MCF 10A (cell line): ENCODE measurements around the gene MKRN2. TPM values are rescaled to one million over a fixed set of nuclear protein-coding genes. Genes with fewer than 3 reads are reported as not detected.
"Not testable (repeated sequence)": the region's sequence is repeated elsewhere in the genome, so short reads cannot be mapped to it uniquely, and the experiment has no call there.

ENCODE experiments used
- BruUV-seq: library from RNA; stranded (reverse); fragments of 400-500 nt; replicated peaks from 2 replicates; lab custom pipeline; 2021; lab: Mats Ljungman, UMichigan
- CTCF ChIA-PET: fragments of 300-600 bp; sonication (Branson Sonifier 250); formaldehyde crosslinking; extraction: SDS; loops from one replicate; lab custom pipeline; 2021; ENCODE audit warnings: antibody characterized with exemption, inconsistent platforms; lab: Yijun Ruan, JAX
- POLR2A ChIA-PET: fragments of 300-600, 350-650 bp; sonication (Branson Sonifier 250); formaldehyde crosslinking; extraction: SDS; loops from one replicate; lab custom pipeline; 2020; ENCODE audit warnings: antibody characterized with exemption, inconsistent platforms; lab: Yijun Ruan, JAX
- DNase-seq: peaks from one replicate; pipeline ENCODE4 v3.0.0-alpha.2; 2018; ENCODE audit not compliant: unreplicated experiment
- H3K27ac Mint-ChIP-seq: one replicate; pipeline ENCODE4 v1.8.0; 2022; ENCODE audit warnings: mild to moderate bottlenecking, low read depth, mixed read lengths; ENCODE audit not compliant: unreplicated experiment
- H3K27me3 Mint-ChIP-seq: one replicate; pipeline ENCODE4 v1.8.0; 2022; ENCODE audit warnings: mixed read lengths; ENCODE audit not compliant: insufficient read depth, unreplicated experiment
- H3K36me3 Mint-ChIP-seq: one replicate; pipeline ENCODE4 v1.8.0; 2022; ENCODE audit warnings: mild to moderate bottlenecking, moderate library complexity, mixed read lengths; ENCODE audit not compliant: insufficient read depth, unreplicated experiment
- H3K4me1 Mint-ChIP-seq: one replicate; pipeline ENCODE4 v1.8.0; 2022; ENCODE audit warnings: mixed read lengths; ENCODE audit not compliant: insufficient read depth, unreplicated experiment
- H3K4me3 Mint-ChIP-seq: one replicate; pipeline ENCODE4 v1.8.0; 2022; ENCODE audit warnings: mild to moderate bottlenecking, moderate library complexity, mixed read lengths; ENCODE audit not compliant: unreplicated experiment
- H3K9me3 Mint-ChIP-seq: one replicate; pipeline ENCODE4 v1.8.0; 2022; ENCODE audit warnings: mixed read lengths; ENCODE audit not compliant: unreplicated experiment
- CTCF ChIP-seq: fragments of 200-600 bp; IDR thresholded peaks from one replicate; pipeline ENCODE4 v1.8.0; 2022; ENCODE audit warnings: antibody characterized with exemption, mild to moderate bottlenecking; ENCODE audit not compliant: unreplicated experiment
- intact Hi-C: fragments of 100-400 bp; cut with micrococcal nuclease; formaldehyde crosslinking; loops from 2 replicates; pipeline ENCODE4 v1.14.1; 2022
- total RNA-seq: library from RNA; stranded (reverse); gene quantifications from 2 replicates; pipeline ENCODE4 v1.2.3, GENCODE V29; 2022

MKRN2 gene
- total RNA-seq, 1 experiment from 2014 or later: 25.6 TPM

GRCh38 chr3:12628813-12629212 lies 71.9 kb downstream of the MKRN2 start:
- ChIA-PET POLR2A (interaction anchor here (0.9 to 1.3 kb wide), 2 partner anchors 35 to 44 kb away, joined by 3 to 4 read pairs; partner anchors contain the start of gene RAF1), CTCF (interaction anchor here (0.5 to 1.0 kb wide), 2 partner anchors 70 to 91 kb away, joined by 3 read pairs; no protein-coding TSS in a partner anchor)
- no peak overlapping the region for H3K4me3 Mint-ChIP-seq
- no peak for TF ChIP-seq CTCF
- no peak for DNase-seq
- BruUV-seq: no TSS peak
- no peaks in the 10 kb centered on the region for H3K27me3 Mint-ChIP-seq
- peaks cover 6% of the 10 kb centered on the region for H3K36me3 Mint-ChIP-seq
- peaks cover 12% of the 10 kb centered on the region for H3K4me1 Mint-ChIP-seq
- intact Hi-C loops: no loop called here
- H3K9me3 Mint-ChIP-seq: no peaks in the 10 kb centered on the region
- no peak overlapping the region for H3K27ac Mint-ChIP-seq

- peak; percentile 8 for DNase-seq
- Mint-ChIP-seq H3K4me3 (no peak overlapping the region), H3K27ac (no peak overlapping the region), H3K9me3 (no peaks in the 10 kb centered on the region), H3K27me3 (no peaks in the 10 kb centered on the region), H3K4me1 (peaks cover 6% of the 10 kb centered on the region), H3K36me3 (peaks cover 6% of the 10 kb centered on the region)
- TF ChIP-seq CTCF: no peak
- intact Hi-C loops: no loop called here
- BruUV-seq: no TSS peak
- POLR2A ChIA-PET: interaction anchor here (0.5 to 1.3 kb wide), 3 partner anchors 34 to 210 kb away, joined by 3 to 4 read pairs (median 3); partner anchors contain the start of gene RAF1
- CTCF ChIA-PET: no interaction called here
Measured at GRCh38 chr3:12629560-12629959, 72.7 kb downstream of the MKRN2 start.

- H3K27ac Mint-ChIP-seq: no peak overlapping the region
- no peak for DNase-seq
- POLR2A ChIA-PET: interaction anchor here (0.5 to 1.3 kb wide), 2 partner anchors 33 to 209 kb away, joined by 3 to 4 read pairs; partner anchors contain the start of gene RAF1
- BruUV-seq: no TSS peak
- CTCF ChIA-PET: no interaction called here
- TF ChIP-seq CTCF: no peak
- peaks cover 6% of the 10 kb centered on the region for H3K36me3 Mint-ChIP-seq
- H3K4me3 Mint-ChIP-seq: no peak overlapping the region
- peaks cover 4% of the 10 kb centered on the region for H3K4me1 Mint-ChIP-seq
- H3K27me3 Mint-ChIP-seq: no peaks in the 10 kb centered on the region
- intact Hi-C loops: no loop called here
- H3K9me3 Mint-ChIP-seq: no peaks in the 10 kb centered on the region
Measured at GRCh38 chr3:12630292-12630691, 73.4 kb downstream of the MKRN2 start.

- ChIA-PET CTCF (interaction anchor here (0.6 kb wide), 1 partner anchor 50 kb away, joined by 3 read pairs; no protein-coding TSS in a partner anchor), POLR2A (interaction anchor here (0.7 kb wide), 1 partner anchor 13 kb away, joined by 7 read pairs; no protein-coding TSS in a partner anchor)
- intact Hi-C loops, BruUV-seq, H3K9me3 Mint-ChIP-seq, H3K36me3 Mint-ChIP-seq, H3K4me3 Mint-ChIP-seq, DNase-seq, H3K27ac Mint-ChIP-seq, H3K4me1 Mint-ChIP-seq, H3K27me3 Mint-ChIP-seq: not testable (repeated sequence)
Measured at GRCh38 chr3:12630843-12631242, 74.0 kb downstream of the MKRN2 start.
